Endometrium (tissue), 2 donors: ENCODE measurements around the gene ARHGAP24.

ENCODE experiments used
- FAIRE-seq: peaks from 2 replicates; lab custom pipeline; 2012; peaks lifted over from hg19 to GRCh38; lab: Jason Lieb, UNC
- donor health status: control.
- donor health status: control.

Gene ARHGAP24

GRCh38 chr4:85919200-85919887, 444.4 kb downstream of the ARHGAP24 start:
- FAIRE-seq = no peak

- FAIRE-seq = no peak
These were observed 450.1 kb downstream of the ARHGAP24 start for GRCh38 chr4:85925071-85925470.

GRCh38 chr4:85928775-85929591, 454.0 kb downstream of the ARHGAP24 start:
- FAIRE-seq = no peak

GRCh38 chr4:85929961-85930665, 455.2 kb downstream of the ARHGAP24 start:
- no peak for FAIRE-seq

GRCh38 chr4:85932500-85933290, 457.7 kb downstream of the ARHGAP24 start:
- no peak for FAIRE-seq

GRCh38 chr4:85933291-85933640, 458.3 kb downstream of the ARHGAP24 start:
- FAIRE-seq = no peak

- no peak for FAIRE-seq
These were observed 462.6 kb downstream of the ARHGAP24 start for GRCh38 chr4:85937507-85937906.

- FAIRE-seq = no peak
These were observed 463.1 kb downstream of the ARHGAP24 start for GRCh38 chr4:85938062-85938461.

- no peak for FAIRE-seq
These were observed 464.0 kb downstream of the ARHGAP24 start for GRCh38 chr4:85938902-85939301.

GRCh38 chr4:85939595-85939994, 464.6 kb downstream of the ARHGAP24 start:
- FAIRE-seq = no peak

- no peak for FAIRE-seq
These were observed 465.2 kb downstream of the ARHGAP24 start for GRCh38 chr4:85940151-85940550.

GRCh38 chr4:85942107-85942506, 467.2 kb downstream of the ARHGAP24 start:
- no peak for FAIRE-seq

- FAIRE-seq = no peak
These were observed 471.9 kb downstream of the ARHGAP24 start for GRCh38 chr4:85946821-85947220.

GRCh38 chr4:85951099-85951498, 476.1 kb downstream of the ARHGAP24 start:
- no peak for FAIRE-seq

- peak; percentile 4 for FAIRE-seq
These were observed 477.6 kb downstream of the ARHGAP24 start for GRCh38 chr4:85952528-85952927.

GRCh38 chr4:85952972-85953650, 478.2 kb downstream of the ARHGAP24 start:
- no peak for FAIRE-seq

- FAIRE-seq = no peak
These were observed 478.7 kb downstream of the ARHGAP24 start for GRCh38 chr4:85953651-85954018.

- FAIRE-seq = no peak
These were observed 480.8 kb downstream of the ARHGAP24 start for GRCh38 chr4:85955620-85956292.

GRCh38 chr4:85956293-85956945, 481.5 kb downstream of the ARHGAP24 start:
- no peak for FAIRE-seq

GRCh38 chr4:85961887-85962286, 486.9 kb downstream of the ARHGAP24 start:
- no peak for FAIRE-seq

- no peak for FAIRE-seq
These were observed 488.3 kb downstream of the ARHGAP24 start for GRCh38 chr4:85963231-85963630.
